ENCODE measurements around the gene ARID5A.

Gene ARID5A

GRCh38 chr2:96526101-96526591 is 10.4 kb upstream of the ARID5A start:
- TF ChIP-seq CTCF (IDR thresholded peaks at IDR 0.05): no peak

GRCh38 chr2:96526615-96527285 is 9.8 kb upstream of the ARID5A start:
- no peak for TF ChIP-seq CTCF (IDR thresholded peaks at IDR 0.05)

- no peak for TF ChIP-seq CTCF (IDR thresholded peaks at IDR 0.05)
Measured at GRCh38 chr2:96527286-96528005, 9.1 kb upstream of the ARID5A start.

- TF ChIP-seq CTCF (IDR thresholded peaks at IDR 0.05): no peak
Measured at GRCh38 chr2:96528006-96528699, 8.4 kb upstream of the ARID5A start.

- TF ChIP-seq CTCF (IDR thresholded peaks at IDR 0.05): no peak
Measured at GRCh38 chr2:96528700-96529375, 7.7 kb upstream of the ARID5A start.

- TF ChIP-seq CTCF (IDR thresholded peaks at IDR 0.05): no peak
Measured at GRCh38 chr2:96529376-96530143, 7.0 kb upstream of the ARID5A start.

GRCh38 chr2:96530144-96530430 is 6.5 kb upstream of the ARID5A start:
- TF ChIP-seq CTCF (IDR thresholded peaks at IDR 0.05): no peak
